ENCODE data around the gene NUBP2.

DNA sequence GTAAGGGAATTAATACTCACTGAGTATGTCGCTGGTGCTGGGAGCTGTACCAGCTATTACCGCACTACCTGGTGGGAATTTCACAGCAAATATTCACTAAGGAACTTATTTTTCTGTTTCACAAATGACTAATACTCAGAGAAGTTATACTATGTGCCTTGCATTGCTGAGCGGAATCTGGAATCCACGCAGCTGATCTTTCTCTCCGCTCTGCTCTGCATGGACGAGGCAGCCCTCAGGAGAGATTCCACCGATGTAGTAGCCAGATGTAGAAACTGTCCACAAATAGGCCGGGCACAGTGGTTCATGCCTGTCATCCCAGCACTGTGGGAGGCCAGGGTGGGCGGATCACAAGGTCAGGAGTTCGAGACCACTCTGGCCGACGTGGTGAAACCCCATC is 28.6 kb upstream of the NUBP2 start:
- TF ChIP-seq CTCF (conservative IDR thresholded peaks at IDR 0.05; ENCODE audit: low read depth, low read length) = no peak
- no peak for TF ChIP-seq EZH2 (IDR thresholded peaks at IDR 0.05; ENCODE audit: borderline replicate concordance, low read depth, low read length, poor library complexity, severe bottlenecking)
